KMS-11 (cell line): Measurements from ENCODE around the gene RNF43.
A peak's percentile ranks its signal among the peaks of the same experiment; 100 is the strongest.

Source experiments
- H2AFZ ChIP-seq: fragments of 200-600 bp; sonication (generic); 2 replicates; pipeline ENCODE4 v1.6.1; 2016; ENCODE audit warnings: antibody characterized with exemption, mixed run types, low read depth
- H3K27ac ChIP-seq: fragments of 200-600 bp; sonication (generic); 2 replicates; pipeline ENCODE4 v1.6.1; 2016; ENCODE audit warnings: mild to moderate bottlenecking, mixed run types
- H3K27me3 ChIP-seq: fragments of 200-600 bp; sonication (generic); 2 replicates; pipeline ENCODE4 v1.6.1; 2017; ENCODE audit warnings: mild to moderate bottlenecking, low read depth, mixed run types, moderate library complexity; ENCODE audit not compliant: insufficient read depth
- H3K36me3 ChIP-seq: fragments of 200-600 bp; sonication (generic); 2 replicates; pipeline ENCODE4 v1.6.1; 2017; ENCODE audit warnings: mild to moderate bottlenecking, mixed run types; ENCODE audit not compliant: insufficient read depth
- H3K4me1 ChIP-seq: fragments of 200-600 bp; sonication (generic); 2 replicates; pipeline ENCODE4 v1.6.1; 2016; ENCODE audit warnings: mild to moderate bottlenecking, low read depth, mixed run types; ENCODE audit not compliant: poor library complexity, severe bottlenecking
- H3K4me2 ChIP-seq: fragments of 200-600 bp; sonication (generic); 2 replicates; pipeline ENCODE4 v1.7.0; 2016; ENCODE audit warnings: mild to moderate bottlenecking, mixed run types
- H3K4me3 ChIP-seq: fragments of 200-600 bp; sonication (generic); IDR thresholded peaks from 2 replicates; pipeline ENCODE4 v1.6.1; 2017; ENCODE audit warnings: low read depth, low read length, mixed read lengths; ENCODE audit not compliant: insufficient read depth
- H3K79me2 ChIP-seq: fragments of 200-600 bp; sonication (generic); 2 replicates; pipeline ENCODE4 v1.6.1; 2016; ENCODE audit warnings: low read depth, mixed run types; ENCODE audit not compliant: insufficient read depth
- H3K9ac ChIP-seq: fragments of 200-600 bp; sonication (generic); 2 replicates; pipeline ENCODE4 v1.6.1; 2016; ENCODE audit warnings: mild to moderate bottlenecking, mixed run types
- H4K20me1 ChIP-seq: fragments of 200-600 bp; sonication (generic); 2 replicates; pipeline ENCODE4 v1.6.1; 2016; ENCODE audit warnings: mild to moderate bottlenecking, mixed run types; ENCODE audit not compliant: insufficient read depth
- TF ChIP-seq, protein P1 (sequence below): fragments of 200-600 bp; sonication (generic); conservative IDR thresholded peaks from 2 replicates; pipeline ENCODE4 v1.6.1; 2017; ENCODE audit warnings: low read depth, mild to moderate bottlenecking, antibody characterized with exemption, low read length, moderate library complexity, mixed read lengths

RNF43 gene

DNA sequence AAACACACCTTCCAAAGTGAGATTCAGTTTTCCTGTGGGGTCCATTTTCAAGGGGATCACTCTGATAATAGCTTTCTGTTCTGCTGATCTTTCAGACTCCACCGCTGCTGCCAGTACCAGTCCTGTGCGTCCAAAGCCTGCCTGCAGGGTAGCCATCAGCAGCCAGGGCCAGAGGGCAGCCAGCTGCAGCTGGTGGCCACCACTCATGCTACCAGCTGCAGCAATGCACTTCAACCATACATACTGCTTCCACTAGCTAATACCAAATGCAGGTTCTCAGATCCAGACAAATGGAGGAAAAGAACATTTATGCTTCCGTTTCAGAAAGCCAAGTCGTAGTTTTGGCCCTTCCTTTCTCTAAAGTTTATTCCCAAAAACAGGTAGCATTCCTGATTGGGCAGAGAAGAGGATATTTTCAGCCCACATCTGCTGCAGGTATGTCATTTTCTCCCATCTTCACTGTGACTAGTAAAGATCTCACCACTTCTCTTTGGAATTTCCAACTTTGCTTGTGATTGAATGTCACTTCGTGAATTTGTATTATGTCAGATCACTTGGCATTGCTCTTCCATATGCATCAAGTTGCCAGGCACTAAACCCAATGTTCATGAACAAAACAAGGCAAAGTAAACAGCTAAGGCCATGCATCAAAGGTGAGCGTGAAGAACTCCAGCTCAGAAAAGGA is 1.8 kb downstream of the RNF43 start:
- peaks cover 30% of the 10 kb centered on the region for H3K4me1 ChIP-seq
- H3K9ac ChIP-seq: no peak overlapping the region
- H3K4me2 ChIP-seq: no peak overlapping the region
- H3K27ac ChIP-seq: no peak overlapping the region
- no peak overlapping the region for H2AFZ ChIP-seq
- no peak overlapping the region for H3K4me3 ChIP-seq
- H3K27me3 ChIP-seq: no peaks in the 10 kb centered on the region
- no peaks in the 10 kb centered on the region for H4K20me1 ChIP-seq
- TF ChIP-seq, protein P1, sequence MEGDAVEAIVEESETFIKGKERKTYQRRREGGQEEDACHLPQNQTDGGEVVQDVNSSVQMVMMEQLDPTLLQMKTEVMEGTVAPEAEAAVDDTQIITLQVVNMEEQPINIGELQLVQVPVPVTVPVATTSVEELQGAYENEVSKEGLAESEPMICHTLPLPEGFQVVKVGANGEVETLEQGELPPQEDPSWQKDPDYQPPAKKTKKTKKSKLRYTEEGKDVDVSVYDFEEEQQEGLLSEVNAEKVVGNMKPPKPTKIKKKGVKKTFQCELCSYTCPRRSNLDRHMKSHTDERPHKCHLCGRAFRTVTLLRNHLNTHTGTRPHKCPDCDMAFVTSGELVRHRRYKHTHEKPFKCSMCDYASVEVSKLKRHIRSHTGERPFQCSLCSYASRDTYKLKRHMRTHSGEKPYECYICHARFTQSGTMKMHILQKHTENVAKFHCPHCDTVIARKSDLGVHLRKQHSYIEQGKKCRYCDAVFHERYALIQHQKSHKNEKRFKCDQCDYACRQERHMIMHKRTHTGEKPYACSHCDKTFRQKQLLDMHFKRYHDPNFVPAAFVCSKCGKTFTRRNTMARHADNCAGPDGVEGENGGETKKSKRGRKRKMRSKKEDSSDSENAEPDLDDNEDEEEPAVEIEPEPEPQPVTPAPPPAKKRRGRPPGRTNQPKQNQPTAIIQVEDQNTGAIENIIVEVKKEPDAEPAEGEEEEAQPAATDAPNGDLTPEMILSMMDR: no peak
- no peaks in the 10 kb centered on the region for H3K36me3 ChIP-seq
- H3K79me2 ChIP-seq: no peaks in the 10 kb centered on the region

DNA sequence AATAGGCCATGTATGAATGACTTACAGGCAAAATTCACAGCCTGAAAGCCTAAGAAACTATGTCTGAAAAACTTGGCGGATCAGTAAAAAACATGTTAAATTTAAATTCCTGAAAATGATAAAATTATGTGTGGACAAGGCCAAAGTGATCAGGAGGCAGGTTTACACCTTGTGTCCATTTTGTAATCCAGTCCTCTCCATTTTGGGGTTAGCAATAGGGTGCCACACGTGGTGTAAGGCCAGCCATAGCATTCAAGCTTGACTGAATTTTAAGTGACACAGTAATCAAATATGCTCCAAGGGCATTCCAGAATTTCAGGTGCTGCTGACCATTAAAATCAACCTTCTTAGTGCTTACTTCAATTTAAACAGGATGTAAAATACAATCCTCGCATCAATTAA is 2.7 kb downstream of the RNF43 start:
- no peak overlapping the region for H3K9ac ChIP-seq
- H3K4me2 ChIP-seq: no peak overlapping the region
- no peaks in the 10 kb centered on the region for H3K27me3 ChIP-seq
- H3K4me1 ChIP-seq: peaks cover 30% of the 10 kb centered on the region
- no peaks in the 10 kb centered on the region for H3K79me2 ChIP-seq
- TF ChIP-seq, protein P1: no peak
- H2AFZ ChIP-seq: no peak overlapping the region
- no peak overlapping the region for H3K27ac ChIP-seq
- H3K4me3 ChIP-seq: no peak overlapping the region
- H4K20me1 ChIP-seq: no peaks in the 10 kb centered on the region
- H3K36me3 ChIP-seq: no peaks in the 10 kb centered on the region

- H3K27me3 ChIP-seq: no peaks in the 10 kb centered on the region
- H2AFZ ChIP-seq: no peak overlapping the region
- H4K20me1 ChIP-seq: no peaks in the 10 kb centered on the region
- TF ChIP-seq, protein P1: no peak
- no peaks in the 10 kb centered on the region for H3K79me2 ChIP-seq
- no peak overlapping the region for H3K4me2 ChIP-seq
- H3K27ac ChIP-seq: no peak overlapping the region
- no peak overlapping the region for H3K4me3 ChIP-seq
- peaks cover 30% of the 10 kb centered on the region for H3K4me1 ChIP-seq
- H3K36me3 ChIP-seq: no peaks in the 10 kb centered on the region
- no peak overlapping the region for H3K9ac ChIP-seq
Measured at GRCh38 chr17:58413684-58414083, 3.6 kb downstream of the RNF43 start.

DNA sequence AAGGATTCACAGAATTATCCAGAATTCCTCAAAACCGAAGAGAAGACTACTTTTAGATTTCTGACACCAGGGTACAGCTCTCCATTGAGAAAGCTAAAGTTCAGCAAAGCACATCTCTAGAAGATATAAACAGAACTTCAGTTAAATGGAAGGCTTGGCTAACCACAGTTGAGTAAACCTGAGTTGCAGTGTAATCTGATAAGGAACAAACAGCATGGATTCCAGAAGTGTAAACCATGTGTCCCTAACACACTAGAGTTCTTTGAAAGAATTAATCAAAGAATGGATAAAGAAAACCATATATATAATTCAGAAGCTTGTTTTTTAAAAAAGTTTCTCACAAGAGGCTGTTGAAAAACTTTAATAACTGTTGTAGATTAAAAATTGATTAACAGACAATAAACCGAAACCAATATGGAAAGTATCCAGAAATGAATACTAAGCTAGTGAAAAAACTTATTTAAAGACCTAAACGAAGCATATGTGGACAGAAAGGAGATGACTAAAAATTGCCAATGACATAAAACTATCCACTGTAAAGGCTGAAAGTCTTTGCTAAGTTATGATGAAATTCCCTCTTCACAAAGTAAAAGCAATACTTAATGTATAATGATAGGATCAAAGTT is 4.3 kb downstream of the RNF43 start:
- H3K4me2 ChIP-seq: no peak overlapping the region
- TF ChIP-seq, protein P1: no peak
- no peaks in the 10 kb centered on the region for H3K27me3 ChIP-seq
- H3K9ac ChIP-seq: no peak overlapping the region
- peaks cover 25% of the 10 kb centered on the region for H3K4me1 ChIP-seq
- no peak overlapping the region for H3K4me3 ChIP-seq
- no peaks in the 10 kb centered on the region for H4K20me1 ChIP-seq
- H3K79me2 ChIP-seq: no peaks in the 10 kb centered on the region
- H2AFZ ChIP-seq: peak overlapping the region; percentile 0; the same call in 1 of the 2 replicates
- H3K36me3 ChIP-seq: no peaks in the 10 kb centered on the region
- H3K27ac ChIP-seq: no peak overlapping the region
